Measurements from ENCODE around the gene GLO1.

GLO1 gene

DNA sequence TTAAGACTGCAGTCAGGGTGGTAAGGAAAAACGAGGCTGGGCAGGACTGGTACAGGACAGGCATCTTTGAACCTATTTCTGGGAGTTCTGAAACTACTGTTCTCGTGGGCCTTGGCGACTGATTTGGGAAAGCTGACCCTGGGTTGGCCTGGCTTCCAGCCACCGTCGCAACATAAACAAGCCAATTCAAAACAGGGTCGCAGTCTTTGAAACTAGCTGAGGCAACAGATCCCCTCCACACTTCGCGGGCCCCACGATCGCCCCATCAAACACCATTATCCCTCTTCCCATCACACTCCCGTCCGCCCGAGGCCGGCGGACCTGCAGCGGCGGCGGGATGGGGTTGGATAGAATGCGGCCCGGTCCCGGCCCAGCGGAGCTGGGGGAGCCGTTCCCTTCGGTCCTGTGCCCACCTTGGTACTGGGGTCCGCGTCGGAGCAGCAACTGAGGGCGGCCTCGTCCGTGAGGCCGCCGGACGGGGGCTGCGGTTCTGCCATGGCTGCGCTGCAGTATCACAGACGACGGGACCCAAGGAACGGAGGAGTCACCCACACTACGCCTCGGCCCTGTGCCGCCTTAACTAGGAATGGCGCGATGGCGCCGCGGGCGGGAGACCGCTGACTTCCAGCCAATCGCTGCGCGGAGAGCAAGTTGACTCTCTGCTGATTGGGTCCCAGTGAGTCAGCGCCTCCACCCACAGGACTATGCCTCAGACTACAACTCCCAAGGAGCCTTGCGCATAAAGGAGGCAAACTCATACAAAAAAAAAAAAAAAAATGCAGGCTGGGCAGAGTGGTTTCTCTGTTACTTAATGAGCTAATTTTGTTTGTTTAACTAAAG is at the start of gene GLO1:
TSS of gene GLO1 (minus strand) at position 588 of the 840 bp plus-strand sequence. CDS start at position 497, 91 bp downstream.
- Mint-ChIP-seq H3K4me3 (peak within 1 kb of the TSS; percentile 100), H3K27ac (peak within 1 kb of the TSS; percentile 99), H3K4me1 (ENCODE audit: low read depth) (peaks cover 46% of the 10 kb centered on the region), H3K36me3 (ENCODE audit: low read depth) (peaks cover 46% of the 10 kb centered on the region), H3K27me3 (peaks cover 7% of the 10 kb centered on the region), H3K9me3 (peaks cover 12% of the 10 kb centered on the region)

- H3K27ac Mint-ChIP-seq, result peak overlapping the region; percentile 31
- peaks cover 17% of the 10 kb centered on the region for H3K27me3 Mint-ChIP-seq
- no peak overlapping the region for H3K4me3 Mint-ChIP-seq
Observed at GRCh38 chr6:38750968-38751615, 48.1 kb upstream of the GLO1 start.

DNA sequence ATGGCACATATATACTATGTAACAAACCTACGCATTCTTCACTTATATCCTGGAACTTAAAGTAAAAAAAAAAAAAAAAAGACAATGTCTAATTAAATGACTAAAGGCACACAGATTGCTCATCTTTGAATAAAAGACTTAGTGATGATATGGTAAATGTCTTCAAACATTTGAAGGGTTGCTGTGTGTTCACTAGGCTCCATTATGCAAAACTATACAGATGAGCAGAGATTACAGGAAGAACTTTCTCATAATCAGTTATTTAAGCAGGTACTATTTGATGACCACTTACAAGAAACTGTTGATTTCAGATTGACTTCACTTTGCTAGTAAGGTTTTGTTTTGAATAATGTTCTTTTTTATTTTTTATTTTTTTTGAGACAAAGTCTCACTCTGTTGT is 46.5 kb upstream of the GLO1 start:
- H3K27ac Mint-ChIP-seq, result no peak overlapping the region
- H3K36me3 Mint-ChIP-seq (ENCODE audit: low read depth), result no peaks in the 10 kb centered on the region
- H3K4me1 Mint-ChIP-seq (ENCODE audit: low read depth), result peaks cover 28% of the 10 kb centered on the region
- no peaks in the 10 kb centered on the region for H3K9me3 Mint-ChIP-seq
- H3K27me3 Mint-ChIP-seq, result peaks cover 29% of the 10 kb centered on the region
- no peak overlapping the region for H3K4me3 Mint-ChIP-seq

More at GRCh38 chr6:38750968-38751615, 48.1 kb upstream of the GLO1 start:
- Mint-ChIP-seq H3K9me3 (no peaks in the 10 kb centered on the region), H3K4me1 (ENCODE audit: low read depth) (peaks cover 44% of the 10 kb centered on the region), H3K36me3 (ENCODE audit: low read depth) (no peaks in the 10 kb centered on the region)

GRCh38 chr6:38739532-38739931 is 36.6 kb upstream of the GLO1 start:
- Mint-ChIP-seq H3K36me3 (ENCODE audit: low read depth) (no peaks in the 10 kb centered on the region), H3K4me1 (ENCODE audit: low read depth) (no peaks in the 10 kb centered on the region), H3K9me3 (peaks cover 7% of the 10 kb centered on the region), H3K27ac (no peak overlapping the region), H3K27me3 (peaks cover 67% of the 10 kb centered on the region), H3K4me3 (no peak overlapping the region)

- Mint-ChIP-seq H3K9me3 (peaks cover 7% of the 10 kb centered on the region), H3K27me3 (peaks cover 59% of the 10 kb centered on the region), H3K27ac (no peak overlapping the region)
Observed at GRCh38 chr6:38738261-38738660, 35.3 kb upstream of the GLO1 start.

GRCh38 chr6:38736951-38737350 is 34.0 kb upstream of the GLO1 start:
- H3K4me3 Mint-ChIP-seq, result no peak overlapping the region
- H3K27ac Mint-ChIP-seq, result no peak overlapping the region
- no peaks in the 10 kb centered on the region for H3K36me3 Mint-ChIP-seq (ENCODE audit: low read depth)
- peaks cover 7% of the 10 kb centered on the region for H3K9me3 Mint-ChIP-seq
- no peaks in the 10 kb centered on the region for H3K4me1 Mint-ChIP-seq (ENCODE audit: low read depth)
- H3K27me3 Mint-ChIP-seq, result peaks cover 59% of the 10 kb centered on the region

More at GRCh38 chr6:38738261-38738660, 35.3 kb upstream of the GLO1 start:
- H3K4me3 Mint-ChIP-seq, result no peak overlapping the region
- no peaks in the 10 kb centered on the region for H3K36me3 Mint-ChIP-seq (ENCODE audit: low read depth)
- no peaks in the 10 kb centered on the region for H3K4me1 Mint-ChIP-seq (ENCODE audit: low read depth)

- Mint-ChIP-seq H3K36me3 (ENCODE audit: low read depth) (no peaks in the 10 kb centered on the region), H3K4me3 (no peak overlapping the region), H3K27me3 (peaks cover 11% of the 10 kb centered on the region), H3K4me1 (ENCODE audit: low read depth) (peaks cover 7% of the 10 kb centered on the region), H3K27ac (no peak overlapping the region), H3K9me3 (peaks cover 4% of the 10 kb centered on the region)
Observed at GRCh38 chr6:38730140-38730862, 27.4 kb upstream of the GLO1 start.

GRCh38 chr6:38728203-38728602 is 25.3 kb upstream of the GLO1 start:
- Mint-ChIP-seq H3K4me1 (ENCODE audit: low read depth) (peaks cover 9% of the 10 kb centered on the region), H3K27me3 (peaks cover 5% of the 10 kb centered on the region), H3K27ac (no peak overlapping the region), H3K36me3 (ENCODE audit: low read depth) (no peaks in the 10 kb centered on the region), H3K9me3 (no peaks in the 10 kb centered on the region), H3K4me3 (no peak overlapping the region)

DNA sequence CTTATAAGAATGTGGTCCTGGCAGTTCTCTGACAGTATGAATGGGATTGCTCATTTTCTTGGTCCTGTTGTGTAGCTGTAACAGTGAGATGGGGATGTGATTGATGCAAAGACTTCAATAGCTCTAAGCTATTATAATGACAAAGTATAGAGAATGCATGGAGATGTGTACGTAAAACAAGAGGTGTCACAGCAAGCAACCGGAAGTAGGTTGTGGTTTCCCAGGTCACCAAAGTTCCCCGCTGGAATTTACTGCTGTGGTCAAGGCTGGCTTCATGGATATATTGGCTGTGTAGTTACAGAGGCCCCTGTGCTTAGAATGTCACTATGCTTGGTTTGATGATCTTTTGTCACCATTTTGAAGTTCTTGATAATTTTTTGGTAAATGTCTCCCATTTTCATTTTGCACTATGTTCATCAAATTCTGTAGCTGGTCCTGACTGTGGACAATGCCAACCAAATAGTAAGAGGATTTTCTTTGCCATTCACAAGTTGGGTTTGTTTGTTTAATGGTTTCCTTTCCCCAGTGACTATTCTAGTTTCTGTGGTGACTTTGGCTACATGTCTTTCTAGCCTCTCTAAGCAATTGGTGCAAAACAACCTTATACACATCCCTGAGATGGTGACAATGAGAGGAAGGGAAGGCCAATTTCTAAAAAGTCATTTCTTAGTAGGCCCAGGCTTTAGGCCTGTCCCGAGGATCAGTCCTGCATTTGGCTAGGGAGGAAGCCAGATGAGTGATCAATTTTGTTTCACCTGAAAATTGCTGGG is 22.7 kb upstream of the GLO1 start:
- Mint-ChIP-seq H3K27me3 (peaks cover 4% of the 10 kb centered on the region), H3K4me1 (ENCODE audit: low read depth) (peaks cover 9% of the 10 kb centered on the region), H3K36me3 (ENCODE audit: low read depth) (no peaks in the 10 kb centered on the region), H3K4me3 (peak overlapping the region; percentile 14), H3K9me3 (peaks cover 4% of the 10 kb centered on the region), H3K27ac (peak overlapping the region; percentile 9)

- Mint-ChIP-seq H3K27ac (no peak overlapping the region), H3K4me1 (ENCODE audit: low read depth) (peaks cover 9% of the 10 kb centered on the region), H3K27me3 (peaks cover 9% of the 10 kb centered on the region), H3K4me3 (no peak overlapping the region), H3K36me3 (ENCODE audit: low read depth) (no peaks in the 10 kb centered on the region), H3K9me3 (peaks cover 5% of the 10 kb centered on the region)
Observed at GRCh38 chr6:38724343-38724742, 21.4 kb upstream of the GLO1 start.

DNA sequence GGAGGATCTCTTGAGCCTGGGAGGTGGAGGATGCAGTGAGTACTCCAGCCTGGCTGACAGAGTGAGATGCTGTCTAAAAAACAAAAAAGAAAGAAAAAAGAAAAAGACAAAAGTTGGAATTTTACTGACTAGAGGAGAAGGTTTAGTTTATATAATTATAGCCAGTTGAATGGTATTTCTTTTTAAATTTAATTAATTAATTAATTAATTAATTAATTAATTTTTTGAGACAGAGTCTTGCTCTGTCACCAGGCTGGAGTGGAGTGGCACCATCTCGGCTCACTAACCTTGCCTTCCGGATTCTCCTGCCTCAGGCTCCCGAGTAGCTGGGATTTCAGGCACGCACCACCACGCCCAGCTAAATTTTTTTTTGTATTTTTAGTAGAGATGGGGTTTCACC is 20.8 kb upstream of the GLO1 start:
- H3K4me1 Mint-ChIP-seq (ENCODE audit: low read depth), result peaks cover 9% of the 10 kb centered on the region
- no peak overlapping the region for H3K4me3 Mint-ChIP-seq
- H3K36me3 Mint-ChIP-seq (ENCODE audit: low read depth), result no peaks in the 10 kb centered on the region
- no peak overlapping the region for H3K27ac Mint-ChIP-seq
- peaks cover 15% of the 10 kb centered on the region for H3K27me3 Mint-ChIP-seq
- peaks cover 5% of the 10 kb centered on the region for H3K9me3 Mint-ChIP-seq

DNA sequence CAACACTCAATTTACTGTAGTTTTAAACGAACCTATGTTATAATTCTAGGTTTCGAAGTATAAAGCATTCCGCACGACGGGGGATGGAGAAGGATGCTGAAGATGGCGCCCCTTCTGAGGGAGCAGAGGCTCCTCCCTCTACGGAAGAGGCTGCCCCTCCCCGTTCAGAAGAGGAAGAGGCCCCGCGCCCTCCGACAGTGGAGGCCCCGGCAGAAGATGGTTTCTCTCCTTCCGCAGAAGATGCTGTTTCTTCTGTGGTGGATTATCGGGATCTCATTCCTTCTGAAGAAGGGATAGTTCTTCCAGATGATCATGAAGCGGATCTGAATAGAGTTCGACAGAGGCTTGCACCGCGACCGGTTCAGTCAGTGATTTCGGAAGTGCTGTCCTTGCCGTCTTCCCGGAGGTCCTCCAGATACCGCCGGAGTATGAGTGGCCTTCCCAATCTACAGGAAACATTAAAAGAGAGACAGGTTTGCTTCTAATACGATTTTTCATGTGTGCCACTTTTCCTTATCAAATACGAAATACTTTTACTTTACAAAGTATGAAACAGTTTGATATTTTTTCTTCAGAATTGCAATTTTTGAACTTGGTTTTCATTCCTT is 19.9 kb upstream of the GLO1 start:
- H3K4me1 Mint-ChIP-seq (ENCODE audit: low read depth), result peaks cover 9% of the 10 kb centered on the region
- peaks cover 17% of the 10 kb centered on the region for H3K27me3 Mint-ChIP-seq
- H3K9me3 Mint-ChIP-seq, result peaks cover 5% of the 10 kb centered on the region
- no peaks in the 10 kb centered on the region for H3K36me3 Mint-ChIP-seq (ENCODE audit: low read depth)
- no peak overlapping the region for H3K4me3 Mint-ChIP-seq
- H3K27ac Mint-ChIP-seq, result no peak overlapping the region

GRCh38 chr6:38722038-38722437 is 19.1 kb upstream of the GLO1 start:
- Mint-ChIP-seq H3K36me3 (ENCODE audit: low read depth) (no peaks in the 10 kb centered on the region), H3K4me1 (ENCODE audit: low read depth) (peaks cover 9% of the 10 kb centered on the region), H3K9me3 (peaks cover 5% of the 10 kb centered on the region), H3K27ac (no peak overlapping the region), H3K4me3 (no peak overlapping the region), H3K27me3 (peaks cover 22% of the 10 kb centered on the region)

DNA sequence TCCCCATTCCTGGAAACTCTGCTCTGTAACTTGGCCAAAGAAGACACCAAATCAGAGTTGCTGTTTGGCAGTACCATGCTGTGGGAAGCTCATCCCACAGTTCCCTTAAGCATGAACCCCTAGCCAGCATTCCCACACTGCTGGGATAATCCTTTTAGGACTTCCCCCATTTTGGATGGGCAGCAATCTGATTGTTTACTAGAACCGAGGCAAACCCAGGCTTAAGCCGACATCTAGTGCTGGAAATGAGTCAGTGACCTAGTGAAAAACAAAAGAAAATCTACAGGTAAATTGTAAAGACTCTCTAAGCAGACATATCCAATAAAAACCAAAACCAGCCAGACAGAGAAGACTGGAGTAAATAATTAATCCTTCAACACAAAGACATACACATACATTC is 17.4 kb upstream of the GLO1 start:
- Mint-ChIP-seq H3K27ac (no peak overlapping the region), H3K4me3 (no peak overlapping the region), H3K9me3 (peaks cover 5% of the 10 kb centered on the region), H3K27me3 (peaks cover 31% of the 10 kb centered on the region), H3K4me1 (ENCODE audit: low read depth) (peaks cover 8% of the 10 kb centered on the region), H3K36me3 (ENCODE audit: low read depth) (no peaks in the 10 kb centered on the region)

Measured in stimulated activated naive CD8-positive, alpha-beta T cell treated with anti-CD3 and anti-CD28 coated beads, Interleukin-15, Interleukin-2, amounts not matched to agents 100 ng/mL and 50 ng/mL, for 24 hours (primary cell).